Measurements from ENCODE around the gene FREY1.

Gene FREY1

GRCh38 chr11:45860764-45861510 lies 46.1 kb downstream of the FREY1 start:
- no peak for DNase-seq

GRCh38 chr11:45860348-45860747 lies 46.7 kb downstream of the FREY1 start:
- no peak for DNase-seq

GRCh38 chr11:45859661-45860140 lies 47.4 kb downstream of the FREY1 start:
- no peak for DNase-seq

GRCh38 chr11:45858751-45859398 lies 48.2 kb downstream of the FREY1 start:
- DNase-seq, result no peak

GRCh38 chr11:45857961-45858474 lies 49.1 kb downstream of the FREY1 start:
- no peak for DNase-seq

All from CD4-positive, alpha-beta T cell treated with Interleukin-10 for 1 hour (primary cell).